ENCODE data around the gene ZNF549. TPM values are rescaled to one million over a fixed set of nuclear protein-coding genes. Genes with fewer than 3 reads are reported as not detected.
"Not testable (repeated sequence)": the region's sequence is repeated elsewhere in the genome, so short reads cannot be mapped to it uniquely, and the experiment has no call there.

Gene ZNF549
- total and polyA plus RNA-seq, 8 donors, result 1.2 to 15.2 (median 3.6) TPM

GRCh38 chr19:57515255-57515654 is 11.9 kb upstream of the ZNF549 start:
- H3K36me3 ChIP-seq, result peaks cover 0 to 61% (median 38%) of the 10 kb centered on the region in 4 donors
- no peaks in the 10 kb centered on the region for H3K27me3 ChIP-seq
- WGBS, 5 donors, result 78 to 92% (median 91%) methylated on average over 5 of the region's 5 CpGs
- intact Hi-C loops (cut with DNase I; ENCODE audit: low total_unique reads), result no loop called here
- no peaks in the 10 kb centered on the region for H3K4me1 ChIP-seq
- no peak overlapping the region for H3K4me3 ChIP-seq
- H3K27ac ChIP-seq, result no peak overlapping the region
- DNase-seq, result no peak
- H3K9me3 ChIP-seq, result peaks cover 14 to 96% (median 75%) of the 10 kb centered on the region in 4 donors
- TF ChIP-seq POLR2A (IDR thresholded peaks at IDR 0.05) (no peak), EP300 (IDR thresholded peaks at IDR 0.05) (no peak), CTCF (IDR thresholded peaks at IDR 0.05) (no peak), POLR2AphosphoS5 (IDR thresholded peaks at IDR 0.05) (no peak)

- intact Hi-C loops (cut with DNase I; ENCODE audit: low total_unique reads); H3K4me3 ChIP-seq; DNase-seq; H3K27me3 ChIP-seq; H3K4me1 ChIP-seq; H3K27ac ChIP-seq: not testable (repeated sequence)
- peaks cover 0 to 57% (median 36%) of the 10 kb centered on the region in 4 donors for H3K36me3 ChIP-seq
- peaks cover 8 to 94% (median 62%) of the 10 kb centered on the region in 4 donors for H3K9me3 ChIP-seq
- WGBS, 5 donors, result 83 to 89% (median 85%) methylated on average over 4 of the region's 4 CpGs
These were observed 9.1 kb upstream of the ZNF549 start for GRCh38 chr19:57518021-57518420.

- H3K4me3 ChIP-seq, result no peak overlapping the region
- no peak overlapping the region for H3K27ac ChIP-seq
- TF ChIP-seq CTCF (IDR thresholded peaks at IDR 0.05), result no peak
- TF ChIP-seq POLR2AphosphoS5 (IDR thresholded peaks at IDR 0.05), result no peak
- no peak for TF ChIP-seq POLR2A (IDR thresholded peaks at IDR 0.05)
- TF ChIP-seq EP300 (IDR thresholded peaks at IDR 0.05), result no peak
- peaks cover 70 to 100% (median 100%) of the 10 kb centered on the region in 4 donors for H3K9me3 ChIP-seq
- H3K4me1 ChIP-seq, result no peaks in the 10 kb centered on the region
- H3K27me3 ChIP-seq, result no peaks in the 10 kb centered on the region
- no peak for DNase-seq
- 96 to 99% (median 98%) methylated on average over 7 of the region's 7 CpGs for WGBS, 5 donors
- intact Hi-C loops (cut with DNase I; ENCODE audit: low total_unique reads), result no loop called here
- peaks cover 58 to 100% (median 97%) of the 10 kb centered on the region in 4 donors for H3K36me3 ChIP-seq
These were observed 10.9 kb downstream of the ZNF549 start for GRCh38 chr19:57537953-57538547.

- no peak for DNase-seq
- Histone ChIP-seq H3K4me1 (no peaks in the 10 kb centered on the region), H3K9me3 (peaks cover 71 to 100% (median 99%) of the 10 kb centered on the region in 4 donors), H3K27me3 (no peaks in the 10 kb centered on the region), H3K4me3 (no peak overlapping the region), H3K27ac (no peak overlapping the region), H3K36me3 (peaks cover 71 to 100% (median 100%) of the 10 kb centered on the region in 4 donors)
- intact Hi-C loops (cut with DNase I; ENCODE audit: low total_unique reads), result no loop called here
- whole genome bisulfite sequencing, 5 donors, result 93 to 100% (median 97%) methylated on average over 1 of the region's 1 CpG
- TF ChIP-seq CTCF (IDR thresholded peaks at IDR 0.05) (no peak), POLR2AphosphoS5 (IDR thresholded peaks at IDR 0.05) (no peak), EP300 (IDR thresholded peaks at IDR 0.05) (no peak), POLR2A (IDR thresholded peaks at IDR 0.05) (no peak)
These were observed 19.4 kb downstream of the ZNF549 start for GRCh38 chr19:57546513-57546912.

- WGBS, 5 donors, result 93 to 100% (median 94%) methylated on average over 2 of the region's 2 CpGs
- Histone ChIP-seq H3K27ac (no peak overlapping the region), H3K36me3 (peaks cover 75 to 100% (median 90%) of the 10 kb centered on the region in 4 donors), H3K4me1 (no peaks in the 10 kb centered on the region), H3K9me3 (peaks cover 36 to 99% (median 87%) of the 10 kb centered on the region in 4 donors), H3K4me3 (no peak overlapping the region), H3K27me3 (no peaks in the 10 kb centered on the region)
- intact Hi-C loops (cut with DNase I; ENCODE audit: low total_unique reads), result no loop called here
- TF ChIP-seq POLR2AphosphoS5 (IDR thresholded peaks at IDR 0.05), result no peak
- TF ChIP-seq EP300 (IDR thresholded peaks at IDR 0.05), result no peak
- TF ChIP-seq CTCF (IDR thresholded peaks at IDR 0.05), result no peak
- TF ChIP-seq POLR2A (IDR thresholded peaks at IDR 0.05), result no peak
- DNase-seq, result no peak
These were observed 25.3 kb downstream of the ZNF549 start for GRCh38 chr19:57552432-57552831.
